HepG2 (cell line): ENCODE data around the gene CLTCL1.

Experiments used
- GPN1 ChIP-seq: sonication (generic); formaldehyde crosslinking; IDR thresholded peaks from 2 replicates; pipeline ENCODE4 v1.5.1; 2020; ENCODE audit warnings: missing genetic modification reagents, borderline replicate concordance
- MAZ ChIP-seq, 2 experiments: sonication (generic) in 1 of 2; formaldehyde crosslinking in 1 of 2; IDR thresholded peaks; 2 replicates each; pipeline versions ENCODE4 v1.5.0 to v1.6.1; 2012 to 2020; ENCODE audit warnings: low read depth in 2 of 2, mild to moderate bottlenecking in 2 of 2, borderline replicate concordance in 1 of 2, improper control_type of control experiment in 1 of 2, low read length in 1 of 2, missing genetic modification reagents in 1 of 2, moderate library complexity in 1 of 2
- NCOA2 ChIP-seq: sonication (generic); formaldehyde crosslinking; IDR thresholded peaks from 2 replicates; pipeline ENCODE4 v1.8.0; 2022; ENCODE audit warnings: inconsistent platforms
- POLR2AphosphoS5 ChIP-seq: IDR thresholded peaks from 2 replicates; pipeline ENCODE4 v1.6.1; 2012; ENCODE audit warnings: low read depth, low read length
- ZNF326 ChIP-seq: sonication (generic); formaldehyde crosslinking; IDR thresholded peaks from 2 replicates; pipeline ENCODE4 v1.4.0; 2020; ENCODE audit warnings: missing genetic modification reagents, borderline replicate concordance
- ZNF331 ChIP-seq: sonication (generic); formaldehyde crosslinking; IDR thresholded peaks from 2 replicates; pipeline ENCODE4 v1.4.0; 2020; ENCODE audit warnings: missing genetic modification reagents
- TF ChIP-seq, protein P1 (sequence below): sonication (generic); formaldehyde crosslinking; IDR thresholded peaks from 2 replicates; pipeline ENCODE4 v1.4.0; 2020; ENCODE audit warnings: missing genetic modification reagents, mild to moderate bottlenecking, borderline replicate concordance
- TF ChIP-seq, protein P2 (sequence below): IDR thresholded peaks from 2 replicates; pipeline ENCODE4 v1.6.1; 2016; ENCODE audit warnings: low read depth

DNA sequence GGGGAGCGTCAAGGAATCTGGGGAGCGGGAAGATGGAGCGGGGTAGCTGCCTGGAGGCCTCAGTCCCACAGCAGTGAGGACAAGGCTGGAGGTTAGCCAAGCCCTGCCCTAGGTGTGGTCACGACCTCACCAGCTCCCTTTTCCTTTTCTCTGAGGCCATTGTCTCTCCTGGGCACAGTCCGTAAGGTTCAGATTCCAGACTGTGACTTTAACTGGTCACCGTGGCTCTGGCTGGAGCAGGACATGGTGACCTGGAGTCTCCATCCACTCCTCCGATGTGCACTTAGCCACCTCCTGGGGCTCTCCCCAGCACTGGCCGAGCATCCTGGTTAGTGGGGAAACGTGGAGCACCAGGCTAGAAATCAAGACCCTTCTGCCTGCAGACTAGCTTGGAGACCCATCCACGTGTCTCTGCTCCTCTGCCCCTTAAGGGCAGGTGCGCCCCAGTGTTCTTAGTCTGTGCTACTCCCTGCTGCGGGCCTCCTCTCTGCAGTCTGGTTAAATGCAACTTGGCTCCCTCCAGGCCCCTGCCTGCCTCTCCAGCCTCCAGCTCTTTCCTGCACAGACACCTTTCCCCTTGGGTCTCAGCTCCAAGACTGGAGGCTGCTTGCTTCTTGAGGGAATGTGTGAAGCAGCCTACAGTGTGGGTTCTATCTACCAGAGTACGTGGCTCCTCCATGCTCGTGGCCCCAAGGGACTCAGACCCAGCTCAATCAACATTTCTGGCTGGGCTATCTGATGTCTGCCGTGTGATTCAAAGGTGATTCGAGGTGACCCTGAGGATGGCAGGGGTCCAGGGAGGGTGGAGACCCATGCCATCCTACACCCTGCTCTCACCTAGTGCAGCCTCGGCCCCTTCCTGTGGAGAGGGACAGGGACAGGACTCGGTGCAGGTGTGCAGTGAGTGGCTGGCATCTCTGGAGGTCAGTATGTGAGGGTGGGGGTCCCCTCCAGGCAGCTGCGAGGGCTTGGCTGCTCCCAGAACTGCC, 118.2 kb downstream of the CLTCL1 start:
- no peak for TF ChIP-seq NCOA2
- no peak for TF ChIP-seq GPN1 (CRISPR knock-in tag)
- no peak for TF ChIP-seq ZNF326 (CRISPR knock-in tag)
- TF ChIP-seq, protein P1, sequence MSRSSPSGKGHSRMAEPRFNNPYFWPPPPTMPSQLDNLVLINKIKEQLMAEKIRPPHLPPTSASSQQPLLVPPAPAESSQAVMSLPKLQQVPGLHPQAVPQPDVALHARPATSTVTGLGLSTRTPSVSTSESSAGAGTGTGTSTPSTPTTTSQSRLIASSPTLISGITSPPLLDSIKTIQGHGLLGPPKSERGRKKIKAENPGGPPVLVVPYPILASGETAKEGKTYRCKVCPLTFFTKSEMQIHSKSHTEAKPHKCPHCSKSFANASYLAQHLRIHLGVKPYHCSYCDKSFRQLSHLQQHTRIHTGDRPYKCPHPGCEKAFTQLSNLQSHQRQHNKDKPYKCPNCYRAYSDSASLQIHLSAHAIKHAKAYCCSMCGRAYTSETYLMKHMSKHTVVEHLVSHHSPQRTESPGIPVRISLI, result no peak
- TF ChIP-seq, protein P2, sequence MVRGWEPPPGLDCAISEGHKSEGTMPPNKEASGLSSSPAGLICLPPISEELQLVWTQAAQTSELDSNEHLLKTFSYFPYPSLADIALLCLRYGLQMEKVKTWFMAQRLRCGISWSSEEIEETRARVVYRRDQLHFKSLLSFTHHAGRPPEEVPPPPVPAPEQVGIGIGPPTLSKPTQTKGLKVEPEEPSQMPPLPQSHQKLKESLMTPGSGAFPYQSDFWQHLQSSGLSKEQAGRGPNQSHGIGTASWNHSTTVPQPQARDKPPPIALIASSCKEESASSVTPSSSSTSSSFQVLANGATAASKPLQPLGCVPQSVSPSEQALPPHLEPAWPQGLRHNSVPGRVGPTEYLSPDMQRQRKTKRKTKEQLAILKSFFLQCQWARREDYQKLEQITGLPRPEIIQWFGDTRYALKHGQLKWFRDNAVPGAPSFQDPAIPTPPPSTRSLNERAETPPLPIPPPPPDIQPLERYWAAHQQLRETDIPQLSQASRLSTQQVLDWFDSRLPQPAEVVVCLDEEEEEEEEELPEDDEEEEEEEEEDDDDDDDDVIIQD (CRISPR knock-in tag), result no peak
- 0 out of 2 replicates have a peak, but pooled peaks have one; percentile 21 for TF ChIP-seq POLR2AphosphoS5
- TF ChIP-seq MAZ (IDR thresholded peaks at IDR 0.05; ENCODE audit: borderline replicate concordance, low read depth, low read length), result no peak
- TF ChIP-seq MAZ (CRISPR knock-in tag; IDR thresholded peaks at IDR 0.05; ENCODE audit: low read depth), result no peak
- TF ChIP-seq ZNF331 (CRISPR knock-in tag), result no peak
